ENCODE data around the gene FSTL5. TPM values are rescaled to one million over a fixed set of nuclear protein-coding genes. Genes with fewer than 3 reads are reported as not detected.

The FSTL5 gene
- total and polyA plus RNA-seq, 4 donors: 0.01 to 0.08 TPM; not detected in 2

DNA sequence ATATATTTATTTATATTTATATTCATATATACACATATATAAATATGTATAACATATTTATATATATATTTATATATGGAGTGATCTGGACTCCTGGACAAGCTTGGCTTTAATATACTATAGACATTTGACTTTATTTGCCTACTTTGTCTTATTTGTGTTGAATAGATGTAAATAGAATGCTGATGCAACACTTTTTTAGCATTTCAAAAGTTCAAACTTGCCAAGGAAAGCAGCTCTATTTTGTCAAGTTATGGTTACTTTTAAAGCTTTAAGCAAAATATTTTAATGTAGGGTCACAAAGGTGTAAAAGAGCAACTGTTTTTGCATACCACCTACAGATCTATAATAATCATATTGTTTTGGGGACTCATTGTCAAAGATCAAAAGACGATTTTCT, 61.1 kb downstream of the FSTL5 start:
- Histone ChIP-seq H3K9ac (ENCODE audit: low read depth in 1 of 2, low read length in 2 of 2) (no peak overlapping the region), H3K36me3 (ENCODE audit: control insufficient read depth in 4 of 4, insufficient read depth in 3 of 4, low read depth in 1 of 4, low read length in 3 of 4) (no peaks in the 10 kb centered on the region), H3K4me3 (ENCODE audit: low read depth in 1 of 3, low read length in 3 of 3) (no peak overlapping the region), H3K27me3 (ENCODE audit: control insufficient read depth in 4 of 4, insufficient read depth in 4 of 4, low read length in 3 of 4) (no peaks in the 10 kb centered on the region), H3K27ac (ENCODE audit: low read depth in 1 of 2, low read length in 2 of 2) (no peak overlapping the region), H3K9me3 (ENCODE audit: control insufficient read depth in 4 of 4, low read length in 3 of 4) (no peaks in the 10 kb centered on the region), H3K4me1 (ENCODE audit: control insufficient read depth in 4 of 4, insufficient read depth in 4 of 4, low read length in 3 of 4) (no peaks in the 10 kb centered on the region)
- no peak for DNase-seq (ENCODE audit: low spot score)
- 40% methylated on average over 1 of the region's 1 CpG for WGBS
- TF ChIP-seq RXRA (IDR thresholded peaks at IDR 0.05) (no peak), HNF4A (conservative IDR thresholded peaks at IDR 0.05) (no peak), YY1 (IDR thresholded peaks at IDR 0.05) (no peak), HNF4G (IDR thresholded peaks at IDR 0.05) (no peak), NR2F2 (IDR thresholded peaks at IDR 0.05) (no peak), TAF1 (conservative IDR thresholded peaks at IDR 0.05) (no peak), EGR1 (IDR thresholded peaks at IDR 0.05; ENCODE audit: low read depth in 2 of 2) (no peak), SP1 (IDR thresholded peaks at IDR 0.05) (no peak), GABPA (IDR thresholded peaks at IDR 0.05 in 1 of 2, conservative IDR thresholded peaks at IDR 0.05 in 1 of 2) (no peak), FOXA2 (IDR thresholded peaks at IDR 0.05) (no peak), FOXA1 (IDR thresholded peaks at IDR 0.05) (no peak)
- TF ChIP-seq, protein P1, sequence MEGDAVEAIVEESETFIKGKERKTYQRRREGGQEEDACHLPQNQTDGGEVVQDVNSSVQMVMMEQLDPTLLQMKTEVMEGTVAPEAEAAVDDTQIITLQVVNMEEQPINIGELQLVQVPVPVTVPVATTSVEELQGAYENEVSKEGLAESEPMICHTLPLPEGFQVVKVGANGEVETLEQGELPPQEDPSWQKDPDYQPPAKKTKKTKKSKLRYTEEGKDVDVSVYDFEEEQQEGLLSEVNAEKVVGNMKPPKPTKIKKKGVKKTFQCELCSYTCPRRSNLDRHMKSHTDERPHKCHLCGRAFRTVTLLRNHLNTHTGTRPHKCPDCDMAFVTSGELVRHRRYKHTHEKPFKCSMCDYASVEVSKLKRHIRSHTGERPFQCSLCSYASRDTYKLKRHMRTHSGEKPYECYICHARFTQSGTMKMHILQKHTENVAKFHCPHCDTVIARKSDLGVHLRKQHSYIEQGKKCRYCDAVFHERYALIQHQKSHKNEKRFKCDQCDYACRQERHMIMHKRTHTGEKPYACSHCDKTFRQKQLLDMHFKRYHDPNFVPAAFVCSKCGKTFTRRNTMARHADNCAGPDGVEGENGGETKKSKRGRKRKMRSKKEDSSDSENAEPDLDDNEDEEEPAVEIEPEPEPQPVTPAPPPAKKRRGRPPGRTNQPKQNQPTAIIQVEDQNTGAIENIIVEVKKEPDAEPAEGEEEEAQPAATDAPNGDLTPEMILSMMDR (IDR thresholded peaks at IDR 0.05; ENCODE audit: low read depth, low read length, missing input control): no peak
- TF ChIP-seq, protein P2, sequence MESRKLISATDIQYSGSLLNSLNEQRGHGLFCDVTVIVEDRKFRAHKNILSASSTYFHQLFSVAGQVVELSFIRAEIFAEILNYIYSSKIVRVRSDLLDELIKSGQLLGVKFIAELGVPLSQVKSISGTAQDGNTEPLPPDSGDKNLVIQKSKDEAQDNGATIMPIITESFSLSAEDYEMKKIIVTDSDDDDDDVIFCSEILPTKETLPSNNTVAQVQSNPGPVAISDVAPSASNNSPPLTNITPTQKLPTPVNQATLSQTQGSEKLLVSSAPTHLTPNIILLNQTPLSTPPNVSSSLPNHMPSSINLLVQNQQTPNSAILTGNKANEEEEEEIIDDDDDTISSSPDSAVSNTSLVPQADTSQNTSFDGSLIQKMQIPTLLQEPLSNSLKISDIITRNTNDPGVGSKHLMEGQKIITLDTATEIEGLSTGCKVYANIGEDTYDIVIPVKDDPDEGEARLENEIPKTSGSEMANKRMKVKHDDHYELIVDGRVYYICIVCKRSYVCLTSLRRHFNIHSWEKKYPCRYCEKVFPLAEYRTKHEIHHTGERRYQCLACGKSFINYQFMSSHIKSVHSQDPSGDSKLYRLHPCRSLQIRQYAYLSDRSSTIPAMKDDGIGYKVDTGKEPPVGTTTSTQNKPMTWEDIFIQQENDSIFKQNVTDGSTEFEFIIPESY (IDR thresholded peaks at IDR 0.05): no peak
- TF ChIP-seq, protein P3, sequence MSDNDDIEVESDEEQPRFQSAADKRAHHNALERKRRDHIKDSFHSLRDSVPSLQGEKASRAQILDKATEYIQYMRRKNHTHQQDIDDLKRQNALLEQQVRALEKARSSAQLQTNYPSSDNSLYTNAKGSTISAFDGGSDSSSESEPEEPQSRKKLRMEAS (IDR thresholded peaks at IDR 0.05): no peak
- TF ChIP-seq, protein P4, sequence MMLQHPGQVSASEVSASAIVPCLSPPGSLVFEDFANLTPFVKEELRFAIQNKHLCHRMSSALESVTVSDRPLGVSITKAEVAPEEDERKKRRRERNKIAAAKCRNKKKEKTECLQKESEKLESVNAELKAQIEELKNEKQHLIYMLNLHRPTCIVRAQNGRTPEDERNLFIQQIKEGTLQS (IDR thresholded peaks at IDR 0.05): no peak
- TF ChIP-seq, protein P5, sequence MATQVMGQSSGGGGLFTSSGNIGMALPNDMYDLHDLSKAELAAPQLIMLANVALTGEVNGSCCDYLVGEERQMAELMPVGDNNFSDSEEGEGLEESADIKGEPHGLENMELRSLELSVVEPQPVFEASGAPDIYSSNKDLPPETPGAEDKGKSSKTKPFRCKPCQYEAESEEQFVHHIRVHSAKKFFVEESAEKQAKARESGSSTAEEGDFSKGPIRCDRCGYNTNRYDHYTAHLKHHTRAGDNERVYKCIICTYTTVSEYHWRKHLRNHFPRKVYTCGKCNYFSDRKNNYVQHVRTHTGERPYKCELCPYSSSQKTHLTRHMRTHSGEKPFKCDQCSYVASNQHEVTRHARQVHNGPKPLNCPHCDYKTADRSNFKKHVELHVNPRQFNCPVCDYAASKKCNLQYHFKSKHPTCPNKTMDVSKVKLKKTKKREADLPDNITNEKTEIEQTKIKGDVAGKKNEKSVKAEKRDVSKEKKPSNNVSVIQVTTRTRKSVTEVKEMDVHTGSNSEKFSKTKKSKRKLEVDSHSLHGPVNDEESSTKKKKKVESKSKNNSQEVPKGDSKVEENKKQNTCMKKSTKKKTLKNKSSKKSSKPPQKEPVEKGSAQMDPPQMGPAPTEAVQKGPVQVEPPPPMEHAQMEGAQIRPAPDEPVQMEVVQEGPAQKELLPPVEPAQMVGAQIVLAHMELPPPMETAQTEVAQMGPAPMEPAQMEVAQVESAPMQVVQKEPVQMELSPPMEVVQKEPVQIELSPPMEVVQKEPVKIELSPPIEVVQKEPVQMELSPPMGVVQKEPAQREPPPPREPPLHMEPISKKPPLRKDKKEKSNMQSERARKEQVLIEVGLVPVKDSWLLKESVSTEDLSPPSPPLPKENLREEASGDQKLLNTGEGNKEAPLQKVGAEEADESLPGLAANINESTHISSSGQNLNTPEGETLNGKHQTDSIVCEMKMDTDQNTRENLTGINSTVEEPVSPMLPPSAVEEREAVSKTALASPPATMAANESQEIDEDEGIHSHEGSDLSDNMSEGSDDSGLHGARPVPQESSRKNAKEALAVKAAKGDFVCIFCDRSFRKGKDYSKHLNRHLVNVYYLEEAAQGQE (IDR thresholded peaks at IDR 0.05): no peak

DNA sequence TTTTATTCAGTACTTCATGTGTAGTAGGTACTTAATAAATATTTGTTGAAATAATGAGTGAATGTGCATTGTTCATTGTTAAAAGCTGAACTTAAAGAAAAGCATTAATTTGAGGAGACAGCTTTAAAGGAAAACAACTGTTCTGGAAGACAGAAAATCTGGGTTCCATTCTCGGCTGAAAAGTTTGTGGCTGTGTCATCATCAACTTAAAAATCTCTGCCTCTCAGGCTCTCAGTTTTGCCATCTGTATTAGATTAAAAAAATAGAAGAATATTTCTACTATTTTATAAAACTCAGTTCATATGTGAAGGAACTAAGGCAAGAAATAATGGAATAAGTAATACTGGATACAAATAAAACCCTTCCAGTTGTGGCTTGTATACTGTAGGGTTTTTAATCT, 62.5 kb downstream of the FSTL5 start:
- Histone ChIP-seq H3K27me3 (ENCODE audit: control insufficient read depth in 4 of 4, insufficient read depth in 4 of 4, low read length in 3 of 4) (no peaks in the 10 kb centered on the region), H3K36me3 (ENCODE audit: control insufficient read depth in 4 of 4, insufficient read depth in 3 of 4, low read depth in 1 of 4, low read length in 3 of 4) (no peaks in the 10 kb centered on the region), H3K9me3 (ENCODE audit: control insufficient read depth in 4 of 4, low read length in 3 of 4) (no peaks in the 10 kb centered on the region), H3K4me3 (ENCODE audit: low read depth in 1 of 3, low read length in 3 of 3) (no peak overlapping the region), H3K27ac (ENCODE audit: low read depth in 1 of 2, low read length in 2 of 2) (no peak overlapping the region), H3K4me1 (ENCODE audit: control insufficient read depth in 4 of 4, insufficient read depth in 4 of 4, low read length in 3 of 4) (no peaks in the 10 kb centered on the region), H3K9ac (ENCODE audit: low read depth in 1 of 2, low read length in 2 of 2) (no peak overlapping the region)
- 76% methylated on average over 1 of the region's 1 CpG for WGBS
- TF ChIP-seq FOXA1 (IDR thresholded peaks at IDR 0.05): no peak
- TF ChIP-seq HNF4G (IDR thresholded peaks at IDR 0.05): no peak
- DNase-seq (ENCODE audit: low spot score): no peak
